Measurements from ENCODE around the gene MYOZ1.

- no peak for TF ChIP-seq CTCF (IDR thresholded peaks at IDR 0.05)
- TF ChIP-seq POLR2A (IDR thresholded peaks at IDR 0.05) = no peak
These were observed 47.5 kb downstream of the MYOZ1 start for GRCh38 chr10:73593812-73594211.
